Upper lobe of right lung (tissue), 1 donor: ENCODE measurements around the gene ANKS1A. TPM values are rescaled to one million over a fixed set of nuclear protein-coding genes. Genes with fewer than 3 reads are reported as not detected.
"Not testable (repeated sequence)": the region's sequence is repeated elsewhere in the genome, so short reads cannot be mapped to it uniquely, and the experiment has no call there.

Experiments
- ATAC-seq: fragments of 200-7000 bp; cut with Tn5 transposase; one replicate; pipeline ENCODE4 v1.9.1; 2020; ENCODE audit warnings: mild to moderate bottlenecking, moderate library complexity
- DNase-seq: peaks from one replicate; pipeline ENCODE4 v3.0.0-alpha.2; 2020
- H3K27ac ChIP-seq: fragments of 200-600 bp; one replicate; pipeline ENCODE4 v1.8.0; 2022
- H3K27me3 ChIP-seq: fragments of 200-600 bp; one replicate; pipeline ENCODE4 v1.8.0; 2022; ENCODE audit warnings: mild to moderate bottlenecking
- H3K36me3 ChIP-seq: fragments of 200-600 bp; one replicate; pipeline ENCODE4 v1.8.0; 2022
- H3K4me1 ChIP-seq: fragments of 200-600 bp; one replicate; pipeline ENCODE4 v1.8.0; 2022
- H3K4me3 ChIP-seq: fragments of 200-600 bp; one replicate; pipeline ENCODE4 v1.8.0; 2022; ENCODE audit warnings: mild to moderate bottlenecking
- H3K9me3 ChIP-seq: fragments of 200-600 bp; one replicate; pipeline ENCODE4 v1.8.0; 2022
- CTCF ChIP-seq: fragments of 200-600 bp; IDR thresholded peaks from one replicate; pipeline ENCODE4 v1.8.0; 2022; ENCODE audit warnings: antibody characterized with exemption
- intact Hi-C: fragments of 100-400 bp; cut with DNase I; formaldehyde crosslinking; loops from one replicate; pipeline ENCODE4 v1.11.0; 2022
- long read RNA-seq: library from polyadenylated mRNA; unstranded; transcript quantifications from one replicate; pipeline ENCODE4 v2.0.0, GENCODE V29; 2021
- total RNA-seq: library from RNA; stranded (reverse); fragmentation: NEBNext Ultra II Directional; extraction: Animal tissue kit (Norgen Biotek cat#: 25700); gene quantifications from one replicate; pipeline ENCODE4 v1.2.1, GENCODE V29; 2021
- donor health status: DM: no; HTN: yes; CAD: no; lungs with severe emphysema.

The ANKS1A gene
- total RNA-seq: 59.0 TPM
- long read RNA-seq, full-length matches to known transcripts: 7 of 114 reads
- long read RNA-seq, partial matches to known transcripts: 90 of 114 reads
- long read RNA-seq, other reads (novel, unspliced or antisense): 17 of 114 reads

GRCh38 chr6:34888874-34889555 is at the start of gene ANKS1A:
Gene ANKS1A (plus strand): TSS chr6:34889255. CDS start chr6:34889403, 148 bp downstream.
- H3K4me1 ChIP-seq: peaks cover 25% of the 10 kb centered on the region
- intact Hi-C loops: no loop called here
- H3K36me3 ChIP-seq: no peaks in the 10 kb centered on the region
- DNase-seq (peak; percentile 95), ATAC-seq (peak; percentile 96)
- no peak for TF ChIP-seq CTCF
- peak within 1 kb of the TSS; percentile 86 for H3K27ac ChIP-seq
- H3K27me3 ChIP-seq: no peaks in the 10 kb centered on the region
- no peaks in the 10 kb centered on the region for H3K9me3 ChIP-seq
- peak within 1 kb of the TSS; percentile 76 for H3K4me3 ChIP-seq

GRCh38 chr6:34839666-34840352 is 49.2 kb upstream of the ANKS1A start:
- Histone ChIP-seq H3K27me3 (no peaks in the 10 kb centered on the region), H3K27ac (no peak overlapping the region), H3K4me1 (no peaks in the 10 kb centered on the region), H3K4me3 (no peak overlapping the region), H3K9me3 (no peaks in the 10 kb centered on the region), H3K36me3 (peaks cover 18% of the 10 kb centered on the region)
- DNase-seq: no peak
- intact Hi-C loops: no loop called here
- no peak for ATAC-seq
- TF ChIP-seq CTCF: no peak

GRCh38 chr6:34849066-34849465 is 40.0 kb upstream of the ANKS1A start:
- peaks cover 25% of the 10 kb centered on the region for H3K36me3 ChIP-seq
- H3K9me3 ChIP-seq, DNase-seq, intact Hi-C loops, H3K27me3 ChIP-seq, H3K4me3 ChIP-seq, ATAC-seq, H3K4me1 ChIP-seq, H3K27ac ChIP-seq: not testable (repeated sequence)

- DNase-seq (no peak), ATAC-seq (no peak)
- no peaks in the 10 kb centered on the region for H3K9me3 ChIP-seq
- no peak overlapping the region for H3K27ac ChIP-seq
- peaks cover 43% of the 10 kb centered on the region for H3K36me3 ChIP-seq
- no peaks in the 10 kb centered on the region for H3K4me1 ChIP-seq
- no peaks in the 10 kb centered on the region for H3K27me3 ChIP-seq
- TF ChIP-seq CTCF: no peak
- intact Hi-C loops: no loop called here
- H3K4me3 ChIP-seq: no peak overlapping the region
These were observed 37.7 kb upstream of the ANKS1A start for GRCh38 chr6:34851361-34851760.

GRCh38 chr6:34852406-34853085 is 36.5 kb upstream of the ANKS1A start:
- ATAC-seq: no peak
- H3K27ac ChIP-seq: no peak overlapping the region
- TF ChIP-seq CTCF: no peak
- H3K36me3 ChIP-seq: peaks cover 55% of the 10 kb centered on the region
- H3K4me1 ChIP-seq: no peaks in the 10 kb centered on the region
- no peaks in the 10 kb centered on the region for H3K9me3 ChIP-seq
- no peaks in the 10 kb centered on the region for H3K27me3 ChIP-seq
- DNase-seq: no peak
- H3K4me3 ChIP-seq: no peak overlapping the region
- intact Hi-C loops: no loop called here

GRCh38 chr6:34855463-34855862 is 33.6 kb upstream of the ANKS1A start:
- H3K36me3 ChIP-seq: peaks cover 75% of the 10 kb centered on the region
- no peaks in the 10 kb centered on the region for H3K9me3 ChIP-seq
- no peaks in the 10 kb centered on the region for H3K4me1 ChIP-seq
- no peak for TF ChIP-seq CTCF
- ATAC-seq (no peak), DNase-seq (no peak)
- no peaks in the 10 kb centered on the region for H3K27me3 ChIP-seq
- no peak overlapping the region for H3K4me3 ChIP-seq
- intact Hi-C loops: no loop called here
- no peak overlapping the region for H3K27ac ChIP-seq
